OCI-LY3 (cell line): ENCODE data around the gene ADD2.

Source experiments
- H2AFZ ChIP-seq: fragments of 200-600, 300-600 bp; shearing (Covaris generic); 2 replicates; pipeline ENCODE4 v1.6.0; 2014; ENCODE audit warnings: antibody characterized with exemption, low read depth, low read length
- H3K27ac ChIP-seq: fragments of 200-600, 300-600 bp; sonication (generic); 2 replicates; pipeline ENCODE4 v1.5.1; 2014; ENCODE audit warnings: mild to moderate bottlenecking, low read length, moderate library complexity, mixed read lengths
- H3K27me3 ChIP-seq: fragments of 200-600, 300-600 bp; sonication (generic); 2 replicates; pipeline ENCODE4 v1.6.1; 2014; ENCODE audit warnings: low read depth, low read length, mixed read lengths
- H3K36me3 ChIP-seq: fragments of 200-600, 300-600 bp; sonication (generic); replicated peaks from 2 replicates; pipeline ENCODE3; 2014; ENCODE audit warnings: low read depth, low read length, mixed read lengths
- H3K4me1 ChIP-seq: fragments of 300-600, 200-600 bp; sonication (generic); 2 replicates; pipeline ENCODE4 v1.6.1; 2014; ENCODE audit warnings: low read length, mixed read lengths
- H3K4me2 ChIP-seq: fragments of 200-600, 300-600 bp; sonication (generic); 2 replicates; pipeline ENCODE4 v1.6.1; 2014; ENCODE audit warnings: low read length, mixed read lengths
- H3K4me3 ChIP-seq: fragments of 300-600, 200-600 bp; sonication (generic); 2 replicates; pipeline ENCODE4 v1.5.1; 2014; ENCODE audit warnings: antibody characterized with exemption, mild to moderate bottlenecking, low read length, moderate library complexity
- H3K79me2 ChIP-seq: fragments of 300-600, 200-600 bp; shearing (Covaris generic); 2 replicates; pipeline ENCODE4 v1.6.1; 2014; ENCODE audit warnings: mild to moderate bottlenecking, low read length, mixed read lengths
- H3K9ac ChIP-seq: fragments of 300-600, 200-600 bp; shearing (Covaris generic); 2 replicates; pipeline ENCODE4 v1.6.0; 2014; ENCODE audit warnings: mild to moderate bottlenecking, low read length, moderate library complexity
- H3K9me3 ChIP-seq: fragments of 200-600, 300-600 bp; shearing (Covaris generic); 2 replicates; pipeline ENCODE4 v1.6.1; 2014; ENCODE audit warnings: low read length, mixed read lengths; ENCODE audit not compliant: insufficient read depth
- H4K20me1 ChIP-seq: fragments of 200-600, 300-600 bp; sonication (generic); 2 replicates; pipeline ENCODE4 v1.6.1; 2016; ENCODE audit warnings: low read length, mixed read lengths; ENCODE audit not compliant: insufficient read depth
- EZH2phosphoT487 ChIP-seq: fragments of 200-600 bp; shearing (Covaris generic); IDR thresholded peaks from 2 replicates; pipeline ENCODE4 v1.6.1; 2018; ENCODE audit warnings: antibody characterized with exemption, mixed run types, low read depth
- TF ChIP-seq, protein P1 (sequence below): fragments of 200-600, 300-600 bp; sonication (generic); IDR thresholded peaks from 2 replicates; pipeline ENCODE4 v1.5.1; 2014; ENCODE audit warnings: antibody characterized with exemption, low read length, low read depth

ADD2 gene

GRCh38 chr2:70710038-70710690, 57.8 kb downstream of the ADD2 start:
- no peaks in the 10 kb centered on the region for H3K79me2 ChIP-seq

GRCh38 chr2:70709275-70710037, 58.5 kb downstream of the ADD2 start:
- 0 out of 2 replicates have a peak overlapping the region, but pooled peaks have one; percentile 69 for H2AFZ ChIP-seq
- H3K9ac ChIP-seq: peak overlapping the region; percentile 40; the same call in 1 of the 2 replicates
- H3K36me3 ChIP-seq: peaks cover 3% of the 10 kb centered on the region
- no peaks in the 10 kb centered on the region for H3K79me2 ChIP-seq
- no peaks in the 10 kb centered on the region for H3K9me3 ChIP-seq
- H3K27me3 ChIP-seq: no peaks in the 10 kb centered on the region
- no peak for TF ChIP-seq EZH2phosphoT487
- TF ChIP-seq, protein P1, sequence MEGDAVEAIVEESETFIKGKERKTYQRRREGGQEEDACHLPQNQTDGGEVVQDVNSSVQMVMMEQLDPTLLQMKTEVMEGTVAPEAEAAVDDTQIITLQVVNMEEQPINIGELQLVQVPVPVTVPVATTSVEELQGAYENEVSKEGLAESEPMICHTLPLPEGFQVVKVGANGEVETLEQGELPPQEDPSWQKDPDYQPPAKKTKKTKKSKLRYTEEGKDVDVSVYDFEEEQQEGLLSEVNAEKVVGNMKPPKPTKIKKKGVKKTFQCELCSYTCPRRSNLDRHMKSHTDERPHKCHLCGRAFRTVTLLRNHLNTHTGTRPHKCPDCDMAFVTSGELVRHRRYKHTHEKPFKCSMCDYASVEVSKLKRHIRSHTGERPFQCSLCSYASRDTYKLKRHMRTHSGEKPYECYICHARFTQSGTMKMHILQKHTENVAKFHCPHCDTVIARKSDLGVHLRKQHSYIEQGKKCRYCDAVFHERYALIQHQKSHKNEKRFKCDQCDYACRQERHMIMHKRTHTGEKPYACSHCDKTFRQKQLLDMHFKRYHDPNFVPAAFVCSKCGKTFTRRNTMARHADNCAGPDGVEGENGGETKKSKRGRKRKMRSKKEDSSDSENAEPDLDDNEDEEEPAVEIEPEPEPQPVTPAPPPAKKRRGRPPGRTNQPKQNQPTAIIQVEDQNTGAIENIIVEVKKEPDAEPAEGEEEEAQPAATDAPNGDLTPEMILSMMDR: no peak
- H3K4me3 ChIP-seq: peak overlapping the region; percentile 34
- H3K4me2 ChIP-seq: peak overlapping the region; percentile 61
- peaks cover 27% of the 10 kb centered on the region for H3K4me1 ChIP-seq
- no peaks in the 10 kb centered on the region for H4K20me1 ChIP-seq
- H3K27ac ChIP-seq: peak overlapping the region; percentile 80

More at GRCh38 chr2:70710038-70710690, 57.8 kb downstream of the ADD2 start:
- Histone ChIP-seq H3K9me3 (no peaks in the 10 kb centered on the region), H3K27me3 (no peaks in the 10 kb centered on the region), H3K9ac (no peak overlapping the region), H3K4me1 (peaks cover 23% of the 10 kb centered on the region), H3K27ac (no peak overlapping the region), H2AFZ (no peak overlapping the region), H3K4me2 (no peak overlapping the region), H4K20me1 (no peaks in the 10 kb centered on the region), H3K36me3 (peaks cover 3% of the 10 kb centered on the region), H3K4me3 (no peak overlapping the region)
- TF ChIP-seq EZH2phosphoT487: no peak
- TF ChIP-seq, protein P1: no peak

GRCh38 chr2:70708376-70709199, 59.4 kb downstream of the ADD2 start:
- Histone ChIP-seq H3K27ac (peak overlapping the region; percentile 80), H3K36me3 (peaks cover 3% of the 10 kb centered on the region), H3K9ac (peak overlapping the region; percentile 40; the same call in 1 of the 2 replicates), H4K20me1 (no peaks in the 10 kb centered on the region), H3K9me3 (no peaks in the 10 kb centered on the region), H3K79me2 (no peaks in the 10 kb centered on the region), H2AFZ (peak overlapping the region; percentile 69), H3K27me3 (no peaks in the 10 kb centered on the region), H3K4me3 (peak overlapping the region; percentile 34), H3K4me1 (peaks cover 27% of the 10 kb centered on the region), H3K4me2 (peak overlapping the region; percentile 61)
- no peak for TF ChIP-seq EZH2phosphoT487
- TF ChIP-seq, protein P1: no peak

GRCh38 chr2:70707706-70708105, 60.3 kb downstream of the ADD2 start:
- H3K79me2 ChIP-seq: no peaks in the 10 kb centered on the region
- H3K4me2 ChIP-seq: no peak overlapping the region
- peaks cover 27% of the 10 kb centered on the region for H3K4me1 ChIP-seq
- no peak for TF ChIP-seq EZH2phosphoT487
- TF ChIP-seq, protein P1: no peak
- H3K4me3 ChIP-seq: no peak overlapping the region
- H3K27ac ChIP-seq: peak overlapping the region; percentile 80; the same call in 1 of the 2 replicates
- H3K36me3 ChIP-seq: peaks cover 3% of the 10 kb centered on the region
- no peaks in the 10 kb centered on the region for H3K27me3 ChIP-seq
- H2AFZ ChIP-seq: no peak overlapping the region
- no peaks in the 10 kb centered on the region for H3K9me3 ChIP-seq
- H4K20me1 ChIP-seq: no peaks in the 10 kb centered on the region
- H3K9ac ChIP-seq: no peak overlapping the region
